NCI-H1694 treated with DMSO at 0.1 percent for 48 hours (cell line): ENCODE data around the gene PTPRA.
A peak's percentile ranks its signal among the peaks of the same experiment; 100 is the strongest.

Experiments
- DNase-seq: peaks from one replicate; lab custom pipeline; 2025; lab: John Stamatoyannopoulos, UW

PTPRA gene

GRCh38 chr20:2937902-2938301 lies 64.6 kb downstream of the PTPRA start:
- no peak for DNase-seq

GRCh38 chr20:2942439-2942838 lies 69.2 kb downstream of the PTPRA start:
- no peak for DNase-seq

- no peak for DNase-seq
These were observed 74.0 kb downstream of the PTPRA start for GRCh38 chr20:2946988-2947961.

- DNase-seq = no peak
These were observed 75.7 kb downstream of the PTPRA start for GRCh38 chr20:2948968-2949367.

GRCh38 chr20:2952766-2953165 lies 79.5 kb downstream of the PTPRA start:
- DNase-seq = no peak

GRCh38 chr20:2955257-2955970 lies 82.1 kb downstream of the PTPRA start:
- DNase-seq = peak; percentile 18

- DNase-seq = no peak
These were observed 83.2 kb downstream of the PTPRA start for GRCh38 chr20:2956480-2956879.

GRCh38 chr20:2967841-2968240 lies 94.6 kb downstream of the PTPRA start:
- DNase-seq = no peak

GRCh38 chr20:2972126-2972525 lies 98.8 kb downstream of the PTPRA start:
- no peak for DNase-seq

- no peak for DNase-seq
These were observed 100.3 kb downstream of the PTPRA start for GRCh38 chr20:2973574-2973973.

GRCh38 chr20:2978519-2978918 lies 105.2 kb downstream of the PTPRA start:
- DNase-seq = no peak

- no peak for DNase-seq
These were observed 108.4 kb downstream of the PTPRA start for GRCh38 chr20:2981646-2982045.

- DNase-seq = no peak
These were observed 110.2 kb downstream of the PTPRA start for GRCh38 chr20:2983508-2983907.

- no peak for DNase-seq
These were observed 110.8 kb downstream of the PTPRA start for GRCh38 chr20:2984028-2984501.

- DNase-seq = no peak
These were observed 111.8 kb downstream of the PTPRA start for GRCh38 chr20:2984956-2985661.

GRCh38 chr20:2986466-2986865 lies 113.2 kb downstream of the PTPRA start:
- no peak for DNase-seq

- DNase-seq = no peak
These were observed 114.6 kb downstream of the PTPRA start for GRCh38 chr20:2987861-2988260.

GRCh38 chr20:2991532-2991931 lies 118.3 kb downstream of the PTPRA start:
- no peak for DNase-seq

- no peak for DNase-seq
These were observed 120.0 kb downstream of the PTPRA start for GRCh38 chr20:2993250-2993649.

GRCh38 chr20:2995796-2996195 lies 122.5 kb downstream of the PTPRA start:
- DNase-seq = no peak

- DNase-seq = no peak
These were observed 125.4 kb downstream of the PTPRA start for GRCh38 chr20:2998728-2999127.

- peak; percentile 79 for DNase-seq
These were observed 127.7 kb downstream of the PTPRA start for GRCh38 chr20:3000852-3001523.
